HepG2 (cell line): ENCODE data around the gene PROC. TPM values are rescaled to one million over a fixed set of nuclear protein-coding genes. Genes with fewer than 3 reads are reported as not detected.
A peak's percentile ranks its signal among the peaks of the same experiment; 100 is the strongest.

ENCODE experiments used
- ATAC-seq: fragments of 200-7000 bp; cut with Tn5 transposase; 3 replicates; pipeline ENCODE4 v1.9.1; 2020; ENCODE audit warnings: mild to moderate bottlenecking, moderate library complexity
- BruUV-seq: library from RNA; stranded (reverse); fragments of 400-500 nt; replicated peaks from 2 replicates; lab custom pipeline; 2021; lab: Mats Ljungman, UMichigan
- CTCF ChIA-PET: fragments of 300-600 bp; formaldehyde crosslinking; extraction: SDS; loops from one replicate; lab custom pipeline; 2021; ENCODE audit warnings: low total read pairs, inconsistent platforms, low intra/inter-chr PET ratio; lab: Yijun Ruan, JAX
- POLR2A ChIA-PET: fragments of 350-600 bp; sonication (Branson Sonifier 250); formaldehyde crosslinking; loops from one replicate; lab custom pipeline; 2020; ENCODE audit warnings: antibody characterized with exemption, inconsistent platforms; lab: Yijun Ruan, JAX
- DNase-seq: peaks from one replicate; pipeline ENCODE4 v3.0.0-alpha.2; 2015; ENCODE audit warnings: low spot score
- FAIRE-seq: peaks from 3 replicates; lab custom pipeline; 2011; peaks lifted over from hg19 to GRCh38; lab: Jason Lieb, UNC
- H2AFZ ChIP-seq: one replicate; pipeline ENCODE4 v1.6.1; 2011; ENCODE audit warnings: low read length, inconsistent platforms
- H3K27ac ChIP-seq: fragments of 300-600 bp; 3 replicates; pipeline ENCODE4 v1.8.0; 2011; ENCODE audit warnings: mixed run types, mild to moderate bottlenecking, mixed read lengths, low read length, inconsistent platforms; ENCODE audit not compliant: insufficient read depth; ENCODE audit errors: extremely low read length
- H3K27me3 ChIP-seq, 2 experiments: fragments of 200-600 bp in 1 of 2; 2 replicates in 1 of 2; 3 replicates in 1 of 2; pipeline versions ENCODE4 v1.6.0 to v1.8.0; 2011; ENCODE audit warnings: low read length in 2 of 2, mild to moderate bottlenecking in 2 of 2, moderate library complexity in 2 of 2, inconsistent platforms in 1 of 2; ENCODE audit not compliant: insufficient read depth in 2 of 2, control insufficient read depth in 1 of 2
- H3K36me3 ChIP-seq, 2 experiments: fragments of 200-600 bp in 1 of 2; replicated peaks in 1 of 2; 2 replicates in 1 of 2; 3 replicates in 1 of 2; pipeline versions ENCODE4 v1.5.1 to v1.8.0; 2011; ENCODE audit warnings: low read length in 2 of 2, inconsistent platforms in 1 of 2; ENCODE audit not compliant: insufficient read depth in 2 of 2, control insufficient read depth in 1 of 2
- H3K4me1 ChIP-seq: 2 replicates; pipeline ENCODE4 v1.5.1; 2012; ENCODE audit warnings: low read length, inconsistent platforms; ENCODE audit not compliant: insufficient read depth
- H3K4me2 ChIP-seq: 2 replicates; pipeline ENCODE4 v1.6.0; 2011; ENCODE audit warnings: low read depth, low read length, inconsistent platforms
- H3K4me3 ChIP-seq, 3 experiments: fragments of 200-600 bp in 1 of 3; sonication (generic), shearing (Covaris generic) in 1 of 3; replicated peaks in 1 of 3; 2 replicates each; pipeline ENCODE4 v1.5.1; 2011 to 2016; ENCODE audit warnings: low read length in 3 of 3, inconsistent platforms in 2 of 3, low read depth in 2 of 3, mild to moderate bottlenecking in 2 of 3, control low read depth in 1 of 3, mixed read lengths in 1 of 3; ENCODE audit not compliant: insufficient read depth in 1 of 3
- H3K79me2 ChIP-seq: one replicate; pipeline ENCODE4 v1.6.1; 2011; ENCODE audit warnings: low read length, inconsistent platforms; ENCODE audit not compliant: insufficient read depth
- H3K9ac ChIP-seq: 2 replicates; pipeline ENCODE4 v1.6.0; 2011; ENCODE audit warnings: mild to moderate bottlenecking, low read depth, low read length, inconsistent platforms; ENCODE audit not compliant: insufficient read depth
- H3K9me3 ChIP-seq: 2 replicates; pipeline ENCODE4 v1.5.1; 2012; ENCODE audit warnings: mild to moderate bottlenecking, low read length
- H4K20me1 ChIP-seq: 2 replicates; pipeline ENCODE4 v1.6.0; 2011; ENCODE audit warnings: inconsistent platforms, mild to moderate bottlenecking, low read length, moderate library complexity; ENCODE audit not compliant: insufficient read depth
- EP300 ChIP-seq, 3 experiments: sonication (generic) in 1 of 3; formaldehyde crosslinking in 1 of 3; IDR thresholded peaks; 2 replicates each; pipeline versions ENCODE4 v1.5.1 to v1.6.1; 2011 to 2020; ENCODE audit warnings: low read depth in 2 of 3, low read length in 2 of 3, borderline replicate concordance in 1 of 3, improper control_type of control experiment in 1 of 3, mild to moderate bottlenecking in 1 of 3, missing genetic modification reagents in 1 of 3, moderate library complexity in 1 of 3
- LCORL ChIP-seq, 2 experiments: fragments of 450-650 bp in 1 of 2; sonication (generic) in 1 of 2; formaldehyde crosslinking in 1 of 2; IDR thresholded peaks; 2 replicates each; pipeline versions ENCODE4 v1.5.0 to v1.6.1; 2017 to 2020; ENCODE audit warnings: antibody characterized with exemption in 1 of 2, missing genetic modification reagents in 1 of 2
- NAIF1 ChIP-seq: sonication (generic); formaldehyde crosslinking; IDR thresholded peaks from 2 replicates; pipeline ENCODE4 v1.5.0; 2020; ENCODE audit warnings: mild to moderate bottlenecking, missing genetic modification reagents, borderline replicate concordance
- RELA ChIP-seq: sonication (generic); formaldehyde crosslinking; IDR thresholded peaks from 2 replicates; pipeline ENCODE4 v1.4.0; 2020; ENCODE audit warnings: missing genetic modification reagents
- ZHX2 ChIP-seq, 2 experiments: sonication (generic) in 1 of 2; formaldehyde crosslinking in 1 of 2; IDR thresholded peaks; 2 replicates each; pipeline versions ENCODE4 v1.6.1 to v1.9.0; 2014 to 2022; ENCODE audit warnings: antibody characterized with exemption in 1 of 2, borderline replicate concordance in 1 of 2, inconsistent platforms in 1 of 2, low read depth in 1 of 2, missing genetic modification reagents in 1 of 2
- WGBS: methylation state at CpG from one replicate; pipeline ENCODE4 v1.1.6; 2017; ENCODE audit warnings: low lambda C conversion rate; 5-methylcytosine and 5-hydroxymethylcytosine counted together
- in situ Hi-C: cut with HindIII; loops from 2 replicates; pipeline ENCODE4 v1.10.0; 2017; ENCODE audit warnings: low pct_unique_long_range_greater_than_20kb; ENCODE audit not compliant: extremely low pct_ligation_motif_present
- intact Hi-C: fragments of 100-400 bp; cut with micrococcal nuclease; formaldehyde crosslinking; loops from one replicate; pipeline ENCODE4 v1.10.0; 2022; ENCODE audit not compliant: unreplicated experiment
- polyA plus RNA-seq, 8 experiments: library from polyadenylated mRNA; depleted of rRNA in 3 of 8; stranded (reverse) in 7 of 8; unstranded in 1 of 8; fragments of >200 nt; fragmentation: Illumina TruSeq in 4 of 8; extraction: Trizol in 4 of 8; gene quantifications; 2 replicates each; pipeline versions ENCODE4 v1.2.1 to v1.2.3, GENCODE V29; 2011 to 2016; ENCODE audit warnings: low read depth in 4 of 8, missing spikeins in 1 of 8, mixed read lengths in 1 of 8; ENCODE audit not compliant: insufficient read depth in 1 of 8
- total RNA-seq, 5 experiments: library from RNA; depleted of rRNA; stranded (reverse); fragments of >200 nt; fragmentation: Illumina TruSeq; extraction: Trizol; gene quantifications; 2 replicates each; pipeline ENCODE4 v1.2.3, GENCODE V29; 2016; ENCODE audit warnings: low read depth in 1 of 5
- TF ChIP-seq, protein P1 (sequence below): sonication (generic); formaldehyde crosslinking; conservative IDR thresholded peaks from 2 replicates; pipeline ENCODE4 v1.8.1; 2023; ENCODE audit warnings: missing genetic modification reagents

The PROC gene
- total and polyA plus RNA-seq, 2 of the 13 experiments (the other 11 are each of a cell fraction or from before 2014, with no cell fraction given) = 134 to 185 TPM

- peaks cover 2 to 3% of the 10 kb centered on the region in 2 experiments; a peak in 2 of 5 replicates for H3K36me3 ChIP-seq
- in situ Hi-C loops = no loop called here
- TF ChIP-seq, protein P1, sequence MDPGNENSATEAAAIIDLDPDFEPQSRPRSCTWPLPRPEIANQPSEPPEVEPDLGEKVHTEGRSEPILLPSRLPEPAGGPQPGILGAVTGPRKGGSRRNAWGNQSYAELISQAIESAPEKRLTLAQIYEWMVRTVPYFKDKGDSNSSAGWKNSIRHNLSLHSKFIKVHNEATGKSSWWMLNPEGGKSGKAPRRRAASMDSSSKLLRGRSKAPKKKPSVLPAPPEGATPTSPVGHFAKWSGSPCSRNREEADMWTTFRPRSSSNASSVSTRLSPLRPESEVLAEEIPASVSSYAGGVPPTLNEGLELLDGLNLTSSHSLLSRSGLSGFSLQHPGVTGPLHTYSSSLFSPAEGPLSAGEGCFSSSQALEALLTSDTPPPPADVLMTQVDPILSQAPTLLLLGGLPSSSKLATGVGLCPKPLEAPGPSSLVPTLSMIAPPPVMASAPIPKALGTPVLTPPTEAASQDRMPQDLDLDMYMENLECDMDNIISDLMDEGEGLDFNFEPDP (CRISPR knock-in tag) = 0 out of 2 replicates have a peak, but pooled peaks have one; percentile 71
- no peak for TF ChIP-seq EP300 (IDR thresholded peaks at IDR 0.05; ENCODE audit: low read depth in 2 of 2, low read length in 2 of 2)
- TF ChIP-seq EP300 (CRISPR knock-in tag; IDR thresholded peaks at IDR 0.05; ENCODE audit: borderline replicate concordance) = no peak
- TF ChIP-seq, all 625 proteins: peak for 1
- no TSS peak for BruUV-seq
- intact Hi-C loops = no loop called here
- Histone ChIP-seq H3K27ac (no peak overlapping the region), H2AFZ (no peak overlapping the region), H3K79me2 (peaks cover 98% of the 10 kb centered on the region), H3K9me3 (peaks cover 29% of the 10 kb centered on the region), H4K20me1 (peaks cover 6% of the 10 kb centered on the region; the same call in 1 of the 2 replicates), H3K27me3 (no peaks in the 10 kb centered on the region), H3K4me1 (peaks cover 35% of the 10 kb centered on the region), H3K9ac (no peak overlapping the region), H3K4me3 (no peak overlapping the region), H3K4me2 (no peak overlapping the region)
- ATAC-seq (no peak), FAIRE-seq (no peak), DNase-seq (no peak)
- POLR2A ChIA-PET = interaction anchor here (1.0 kb wide), 1 partner anchor 8 kb away, joined by 4 read pairs; no protein-coding TSS in a partner anchor
- WGBS = 96% methylated on average over 6 of the region's 6 CpGs
- CTCF ChIA-PET = no interaction called here
These were observed 39.5 kb upstream of the PROC start for GRCh38 chr2:127378720-127379119.

- Histone ChIP-seq H3K9me3 (peaks cover 19% of the 10 kb centered on the region), H3K36me3 (peaks cover 4 to 5% of the 10 kb centered on the region in 2 experiments; a peak in 3 of 5 replicates), H3K4me2 (no peak overlapping the region), H3K79me2 (peaks cover 97% of the 10 kb centered on the region), H3K9ac (no peak overlapping the region), H4K20me1 (peaks cover 9% of the 10 kb centered on the region; the same call in 1 of the 2 replicates), H3K27ac (no peak overlapping the region), H3K4me1 (peaks cover 34% of the 10 kb centered on the region), H3K4me3 (no peak overlapping the region), H2AFZ (no peak overlapping the region), H3K27me3 (no peaks in the 10 kb centered on the region)
- CTCF ChIA-PET = no interaction called here
- POLR2A ChIA-PET = no interaction called here
- 93% methylated on average over 4 of the region's 4 CpGs for WGBS
- FAIRE-seq (no peak), DNase-seq (no peak), ATAC-seq (no peak; the same call in 2 of the 3 replicates)
- in situ Hi-C loops = no loop called here
- BruUV-seq = no TSS peak
- intact Hi-C loops = no loop called here
- TF ChIP-seq ZHX2 (IDR thresholded peaks at IDR 0.05; ENCODE audit: low read depth) (no peak), ZHX2 (CRISPR knock-in tag; IDR thresholded peaks at IDR 0.05; ENCODE audit: borderline replicate concordance) (no peak), NAIF1 (CRISPR knock-in tag) (no peak), RELA (CRISPR knock-in tag) (no peak), LCORL (IDR thresholded peaks at IDR 0.05) (no peak), LCORL (CRISPR knock-in tag; IDR thresholded peaks at IDR 0.05) (no peak)
- TF ChIP-seq, all 625 proteins: peak for 0
These were observed 38.4 kb upstream of the PROC start for GRCh38 chr2:127379712-127380355.
